Adipose tissue (tissue), 3 donors: Measurements from ENCODE around the gene ZNF138. TPM values are rescaled to one million over a fixed set of nuclear protein-coding genes. Genes with fewer than 3 reads are reported as not detected.

Experiments
- H3K27ac ChIP-seq: one replicate; pipeline ENCODE4 v1.5.1; 2013; ENCODE audit warnings: low read depth, low read length
- WGBS, 3 donors: extraction: QIAGEN DNeasy Blood & Tissue Kit; methylation state at CpG; one replicate each; pipeline ENCODE4 v1.1.7; 2013; 5-methylcytosine and 5-hydroxymethylcytosine counted together
- polyA plus RNA-seq, 3 donors: library from polyadenylated mRNA; stranded (reverse); fragments of 200-250 nt; gene quantifications; one replicate each; pipeline ENCODE4 v1.2.3, GENCODE V29; 2013
- donor health status: healthy with polysubstance abuse.
- donor health status: Bipolar disorder and iron deficiency.
- donor health status: healthy.

The ZNF138 gene
- polyA plus RNA-seq, 3 donors: 2.2 to 2.7 (median 2.7) TPM

DNA sequence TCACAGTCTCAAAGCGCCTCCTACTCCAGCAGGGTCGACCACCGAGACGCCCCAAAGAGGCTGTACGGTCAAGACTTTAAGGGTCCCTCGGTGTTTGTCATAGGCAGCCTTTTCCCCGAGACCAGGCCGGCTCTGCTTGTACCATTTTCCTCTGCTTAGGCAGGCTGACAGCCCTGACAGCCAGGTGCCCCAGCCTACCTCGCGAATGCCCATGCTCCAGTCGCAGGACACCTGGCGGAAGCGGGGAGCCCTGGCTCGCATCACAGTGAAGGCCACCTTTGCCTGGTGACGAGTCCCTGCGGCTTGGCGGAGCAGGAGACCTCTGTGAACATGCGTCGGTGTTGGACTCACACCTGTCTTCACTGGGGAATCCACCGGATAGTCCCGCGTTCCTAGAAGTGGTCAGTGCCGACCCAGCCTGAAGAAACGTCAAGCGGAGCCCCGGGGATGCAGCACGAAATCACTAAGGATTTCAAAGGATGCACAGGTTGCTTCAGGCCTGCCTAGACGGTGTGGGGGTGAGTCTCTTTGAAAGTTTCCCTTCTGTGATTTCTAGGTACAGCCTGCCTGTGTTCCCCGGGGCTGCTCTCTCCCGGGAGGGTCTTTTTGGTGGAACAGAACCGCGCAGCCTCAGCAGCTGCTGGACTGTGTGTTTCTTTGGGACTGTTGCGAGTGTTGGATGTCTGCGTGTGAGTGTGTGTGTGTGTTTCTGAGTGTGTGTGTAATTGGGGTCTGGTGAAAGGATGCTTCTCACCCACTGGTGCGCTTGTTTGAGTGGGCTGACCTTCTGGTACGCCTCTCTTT is 78.3 kb downstream of the ZNF138 start:
- H3K27ac ChIP-seq: no peak overlapping the region
- WGBS, 3 donors: 90 to 93% (median 92%) methylated on average over 36 of the region's 36 CpGs

DNA sequence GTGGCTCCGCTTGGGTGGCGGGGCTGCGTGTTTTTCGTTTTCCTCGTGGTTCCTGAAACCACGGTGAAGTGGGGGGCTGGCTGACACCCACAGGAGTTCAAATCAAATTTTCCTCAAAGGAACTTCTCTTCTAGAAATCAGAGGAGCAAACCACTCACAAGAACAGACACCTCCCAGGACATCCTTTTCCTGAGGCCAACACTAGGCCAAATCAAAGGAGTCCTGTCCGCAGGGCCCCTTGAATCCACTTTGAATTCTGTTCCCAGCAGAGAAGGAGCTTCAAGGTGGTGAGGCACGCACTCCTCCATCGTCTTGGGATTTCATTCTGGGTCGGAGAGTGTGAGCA is 78.9 kb downstream of the ZNF138 start:
- no peak overlapping the region for H3K27ac ChIP-seq
- WGBS, 3 donors: 89 to 97% (median 93%) methylated on average over 10 of the region's 10 CpGs

DNA sequence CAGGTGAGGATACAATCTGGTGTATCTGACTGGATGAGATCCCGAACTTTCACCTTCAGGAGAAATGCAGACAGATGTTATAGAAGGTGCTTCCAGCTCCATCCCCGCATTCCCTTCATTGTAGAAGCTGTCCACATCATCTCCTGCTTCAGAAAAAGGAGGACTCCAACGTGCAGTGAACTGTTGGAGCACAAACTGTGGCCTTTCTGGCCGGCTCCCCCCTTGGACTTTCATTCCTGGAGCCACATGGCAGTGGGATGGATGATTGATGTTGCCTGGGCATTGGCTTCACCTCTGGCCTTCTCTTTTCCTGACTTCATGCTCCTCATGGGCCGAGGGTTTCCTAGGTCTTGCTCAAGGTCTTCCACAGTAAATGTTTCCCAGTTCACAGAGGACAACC is 79.3 kb downstream of the ZNF138 start:
- WGBS, 3 donors: 62 to 74% (median 64%) methylated on average over 5 of the region's 5 CpGs
- no peak overlapping the region for H3K27ac ChIP-seq

DNA sequence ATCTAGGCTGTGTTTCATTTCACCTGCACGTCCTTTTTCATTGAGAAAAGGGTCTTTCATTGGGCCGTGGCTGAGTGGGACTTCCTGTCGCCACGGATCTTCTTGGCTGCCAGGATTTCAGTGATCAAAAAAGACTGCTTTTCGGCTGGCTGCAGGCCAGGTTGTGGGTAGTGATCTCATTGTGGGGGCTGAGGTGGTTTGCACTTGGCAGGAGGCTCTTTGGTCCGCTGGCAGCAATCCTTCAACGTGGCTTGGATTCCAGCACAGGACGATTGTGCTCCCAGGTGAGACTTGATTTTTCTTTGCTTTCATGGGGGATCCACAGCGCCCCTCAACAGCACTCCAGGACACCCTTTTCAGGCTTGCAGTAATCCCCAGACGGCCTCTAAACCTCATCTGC is 79.9 kb downstream of the ZNF138 start:
- H3K27ac ChIP-seq: no peak overlapping the region
- 71 to 74% (median 74%) methylated on average over 10 of the region's 10 CpGs for WGBS, 3 donors

DNA sequence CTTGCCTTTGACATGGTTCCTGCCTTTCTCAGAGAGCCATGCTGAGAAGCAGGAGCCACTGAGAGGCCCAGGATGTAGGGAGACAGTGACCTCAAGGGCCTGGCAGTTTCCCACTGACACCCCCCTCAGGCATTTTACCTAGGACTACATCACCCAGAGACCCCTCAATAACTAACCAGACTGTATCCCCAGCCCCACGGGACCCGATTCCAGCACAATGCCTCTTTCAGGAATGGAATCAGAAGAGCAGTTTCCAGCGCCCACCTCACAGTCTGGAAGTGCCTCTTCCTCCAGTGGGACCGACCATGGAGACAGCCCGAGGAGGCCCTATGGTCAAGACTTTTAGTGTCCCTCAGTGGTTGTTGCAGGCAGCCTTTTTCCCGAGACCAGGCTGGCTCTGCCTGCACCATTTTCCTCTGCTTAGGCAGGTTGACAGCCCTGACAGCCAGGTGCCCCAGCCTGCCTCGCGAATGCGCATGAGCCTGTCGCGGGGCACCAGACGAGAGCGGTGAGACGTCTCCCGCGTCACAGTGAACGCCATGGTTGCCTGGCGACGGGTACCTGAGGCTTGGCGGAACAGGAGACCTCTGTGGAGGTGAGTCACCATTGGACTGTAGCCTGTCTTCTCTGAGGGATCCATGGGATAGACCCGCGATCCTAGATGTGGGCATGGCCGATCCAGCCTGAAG is 80.5 kb downstream of the ZNF138 start:
- 82 to 90% (median 87%) methylated on average over 23 of the region's 23 CpGs for WGBS, 3 donors
- no peak overlapping the region for H3K27ac ChIP-seq

DNA sequence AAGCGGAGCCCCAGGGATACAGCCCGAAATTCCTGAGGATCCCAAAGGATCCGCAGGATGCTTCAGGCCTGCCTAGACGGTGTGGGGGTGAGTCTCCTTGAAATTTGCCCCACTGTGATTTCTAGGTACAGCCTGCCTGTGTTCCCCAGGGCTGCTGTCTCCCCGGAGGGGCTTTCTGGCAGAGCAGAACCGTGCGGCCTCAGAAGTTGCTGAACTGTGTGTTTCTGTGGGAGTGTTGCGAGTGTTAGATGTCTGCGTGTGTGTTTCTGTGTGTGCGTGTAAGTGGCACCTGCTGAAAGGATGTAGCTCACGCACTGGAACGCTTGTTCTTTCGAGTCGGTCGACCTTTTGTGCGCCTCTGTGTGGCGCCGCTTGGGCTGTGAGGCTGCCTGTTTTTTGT is 81.0 kb downstream of the ZNF138 start:
- H3K27ac ChIP-seq: no peak overlapping the region
- WGBS, 3 donors: 85 to 89% (median 87%) methylated on average over 18 of the region's 18 CpGs

DNA sequence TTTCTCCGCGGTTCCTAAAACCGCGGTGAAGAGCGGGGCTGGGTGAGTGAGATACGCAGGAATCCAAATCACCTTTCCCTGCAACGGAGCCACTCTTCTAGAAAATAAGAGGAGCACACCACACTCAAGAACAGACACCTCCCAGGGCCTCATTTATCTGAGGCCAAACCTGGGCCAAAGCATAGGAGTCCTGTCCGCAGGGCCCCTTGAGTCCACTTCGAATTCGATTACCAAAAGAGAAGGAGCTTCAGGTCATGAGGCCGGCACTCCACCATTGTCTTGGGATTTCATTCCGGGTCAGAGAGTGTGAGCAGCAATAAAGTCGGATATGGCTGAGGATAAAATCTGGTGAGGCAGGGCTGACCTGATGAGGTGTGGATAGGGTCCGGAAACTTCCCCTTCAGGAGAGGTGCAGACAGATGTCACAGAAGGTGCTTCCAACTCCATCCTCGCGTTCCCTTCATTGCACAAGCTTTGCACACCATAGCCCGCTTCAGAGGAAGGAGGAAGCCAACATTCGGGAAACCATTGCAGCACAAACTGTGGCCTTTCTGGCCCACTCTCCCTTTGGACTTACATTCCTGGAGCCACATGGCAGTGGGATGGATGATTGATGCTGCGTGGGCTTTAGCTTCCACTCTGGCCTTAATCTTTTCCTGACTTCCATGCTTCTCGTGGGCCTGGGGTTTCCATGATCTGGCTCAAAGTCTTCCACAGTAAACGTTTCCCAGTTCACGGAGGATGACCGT is 81.6 kb downstream of the ZNF138 start:
- WGBS, 3 donors: 89 to 90% (median 90%) methylated on average over 23 of the region's 23 CpGs
- no peak overlapping the region for H3K27ac ChIP-seq

DNA sequence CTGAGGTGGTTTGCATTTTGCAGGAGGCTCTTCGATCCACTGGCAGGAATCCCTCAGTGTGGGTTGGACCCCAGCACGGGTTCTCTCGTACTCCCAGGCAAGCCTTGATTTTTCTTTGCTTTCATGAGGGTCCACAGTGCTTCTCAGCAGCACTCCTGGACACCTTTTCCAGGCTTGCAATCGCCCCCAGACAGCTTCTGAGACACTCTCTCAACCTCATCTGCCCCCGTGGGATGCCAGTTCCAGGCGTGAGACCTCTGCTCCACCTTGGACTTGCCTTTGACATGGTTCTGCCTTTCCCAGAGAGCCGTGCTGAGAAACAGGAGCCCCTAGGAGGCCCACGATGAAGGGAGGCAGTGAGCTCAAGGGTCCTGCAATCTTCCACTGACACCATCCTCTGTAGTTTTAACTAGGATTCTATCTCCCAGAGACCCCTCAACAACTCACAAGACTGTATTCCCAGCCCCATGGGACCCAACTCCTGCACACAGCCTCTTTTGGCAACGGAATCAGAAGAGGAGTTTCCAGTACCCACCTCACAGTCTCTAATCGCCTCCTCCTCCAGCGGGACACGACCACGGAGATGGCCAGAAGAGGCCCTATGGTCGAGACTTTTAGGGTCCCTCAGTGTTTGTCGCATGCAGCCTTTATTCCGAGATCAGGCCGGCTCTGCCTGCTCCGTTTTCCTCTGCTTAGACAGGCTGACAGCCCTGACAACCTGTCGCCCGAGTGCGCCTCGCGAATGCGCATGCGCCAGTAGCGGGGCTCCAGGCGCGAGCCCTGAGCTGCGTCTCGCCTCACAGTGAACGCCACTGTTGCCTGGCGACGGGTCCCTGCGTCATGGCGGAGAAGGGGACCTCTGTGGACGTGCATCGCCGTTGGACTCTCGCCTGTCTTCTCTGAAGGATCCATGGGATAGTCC is 82.8 kb downstream of the ZNF138 start:
- 17 to 23% (median 20%) methylated on average over 39 of the region's 39 CpGs for WGBS, 3 donors
- H3K27ac ChIP-seq: no peak overlapping the region

DNA sequence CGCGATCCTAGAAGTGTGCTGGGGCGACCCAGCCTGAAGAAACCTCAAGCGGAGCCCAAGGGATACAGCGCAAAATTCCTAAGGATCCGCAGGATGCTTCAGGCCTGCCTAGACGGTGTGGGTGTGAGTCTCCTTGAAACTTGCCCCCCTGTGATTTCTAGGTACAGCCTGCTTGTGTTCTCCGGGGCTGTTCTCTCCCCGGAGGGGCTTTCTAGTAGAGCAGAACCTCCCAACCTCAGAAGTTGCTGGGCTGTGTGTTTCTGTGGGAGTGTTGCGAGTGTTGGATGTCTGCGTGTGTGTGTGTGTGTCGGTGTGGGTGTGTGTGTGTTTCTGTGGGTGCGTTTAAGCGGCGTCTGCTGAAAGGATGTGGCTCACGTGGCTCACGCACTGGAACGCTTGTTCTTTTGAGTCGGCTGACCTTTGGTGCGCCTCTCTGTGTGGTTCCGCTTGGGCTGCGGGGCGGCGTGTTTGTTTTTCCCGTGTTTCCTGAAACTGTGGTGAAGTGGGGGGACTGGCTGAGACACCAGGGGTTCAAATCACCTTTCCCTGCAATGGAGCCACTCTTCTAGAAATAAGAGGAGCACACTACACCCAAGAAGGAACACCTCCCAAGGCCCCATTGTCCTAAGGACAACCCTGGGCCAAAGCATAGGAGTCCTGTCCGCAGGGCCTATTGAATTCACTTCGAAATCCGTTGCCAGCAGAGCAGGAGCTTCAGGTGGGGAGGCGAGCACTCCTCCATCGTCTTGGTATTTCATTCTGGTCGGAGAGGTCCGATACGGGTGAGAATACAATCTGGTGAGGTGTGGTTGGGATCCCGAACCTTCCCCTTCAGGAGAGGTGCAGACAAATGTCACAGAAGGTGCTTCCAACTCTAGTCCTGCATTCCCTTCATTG is 83.7 kb downstream of the ZNF138 start:
- H3K27ac ChIP-seq: no peak overlapping the region
- WGBS, 3 donors: 73 to 76% (median 75%) methylated on average over 34 of the region's 34 CpGs

DNA sequence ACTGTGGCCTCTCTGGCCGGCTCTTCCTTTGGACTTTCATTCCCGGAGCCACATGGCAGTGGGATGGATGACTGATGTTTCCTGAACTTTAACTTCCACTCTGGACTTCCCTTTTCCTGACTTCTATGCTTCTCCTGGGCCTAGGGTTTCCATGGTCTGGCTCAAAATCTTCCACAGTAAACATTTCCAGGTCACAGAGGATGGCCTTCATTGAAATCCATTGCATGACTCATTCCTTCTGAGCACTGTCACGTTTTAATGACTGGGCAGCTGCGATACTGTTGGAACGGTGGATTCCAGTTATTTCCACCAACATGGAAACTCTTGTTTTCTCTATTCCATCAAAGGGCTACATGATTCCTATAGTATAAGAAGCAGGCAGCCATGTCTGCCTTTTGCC is 84.5 kb downstream of the ZNF138 start:
- 75 to 88% (median 79%) methylated on average over 5 of the region's 5 CpGs for WGBS, 3 donors

DNA sequence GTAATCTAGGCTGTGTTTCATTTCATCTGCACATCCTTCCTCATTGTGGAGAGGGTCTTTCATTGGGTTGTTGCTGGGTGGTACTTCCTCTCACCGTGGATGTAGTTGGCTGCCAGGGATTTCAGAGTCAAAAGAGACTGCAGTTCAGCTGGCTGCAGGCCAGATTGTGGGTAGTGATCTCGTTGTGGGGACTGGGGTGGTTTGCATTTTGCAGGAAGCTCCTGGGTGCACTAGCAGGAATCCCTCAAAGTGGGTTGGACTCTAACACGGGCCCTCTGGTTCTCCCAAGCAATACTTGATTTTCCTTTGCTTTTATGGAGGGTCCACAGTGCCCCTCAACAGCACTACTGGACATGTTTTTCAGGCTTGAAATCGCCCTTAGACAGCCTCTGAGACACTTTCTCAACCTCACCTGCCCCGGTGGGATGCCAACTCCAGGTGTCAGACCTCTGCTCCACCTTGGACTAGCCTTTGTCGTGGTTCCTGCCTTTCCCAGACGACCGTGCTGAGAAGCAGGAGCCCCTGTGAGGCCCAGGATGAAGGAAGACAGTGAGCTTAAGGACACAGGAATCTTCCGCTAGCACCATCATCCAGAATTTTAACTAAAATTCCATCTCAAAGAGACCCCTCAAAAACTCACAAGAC is 85.0 kb downstream of the ZNF138 start:
- no peak overlapping the region for H3K27ac ChIP-seq
- 68 to 73% (median 71%) methylated on average over 9 of the region's 9 CpGs for WGBS, 3 donors

More for the DNA sequence above, 84.5 kb downstream of the ZNF138 start:
- no peak overlapping the region for H3K27ac ChIP-seq

DNA sequence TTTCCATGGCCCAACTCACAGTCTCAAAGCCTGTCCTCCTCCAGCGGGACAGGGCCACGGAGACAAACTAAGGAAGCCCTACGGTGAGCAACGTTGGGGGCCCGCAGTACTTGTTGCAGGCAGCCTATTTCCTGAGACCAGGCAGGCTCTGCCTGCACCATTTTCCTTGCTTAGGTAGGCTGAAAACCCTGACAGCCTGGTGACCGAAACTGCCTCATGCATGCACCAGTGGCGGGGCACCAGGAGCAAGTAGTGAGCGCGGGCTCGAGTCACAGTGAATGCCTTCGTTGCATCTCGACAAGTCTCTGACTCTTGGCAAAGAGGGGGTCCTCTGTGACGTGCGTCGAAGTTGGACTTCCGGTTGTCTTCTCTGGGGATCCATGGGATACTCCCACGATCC is 85.6 kb downstream of the ZNF138 start:
- no peak overlapping the region for H3K27ac ChIP-seq
- WGBS, 3 donors: 94 to 97% (median 96%) methylated on average over 17 of the region's 17 CpGs

DNA sequence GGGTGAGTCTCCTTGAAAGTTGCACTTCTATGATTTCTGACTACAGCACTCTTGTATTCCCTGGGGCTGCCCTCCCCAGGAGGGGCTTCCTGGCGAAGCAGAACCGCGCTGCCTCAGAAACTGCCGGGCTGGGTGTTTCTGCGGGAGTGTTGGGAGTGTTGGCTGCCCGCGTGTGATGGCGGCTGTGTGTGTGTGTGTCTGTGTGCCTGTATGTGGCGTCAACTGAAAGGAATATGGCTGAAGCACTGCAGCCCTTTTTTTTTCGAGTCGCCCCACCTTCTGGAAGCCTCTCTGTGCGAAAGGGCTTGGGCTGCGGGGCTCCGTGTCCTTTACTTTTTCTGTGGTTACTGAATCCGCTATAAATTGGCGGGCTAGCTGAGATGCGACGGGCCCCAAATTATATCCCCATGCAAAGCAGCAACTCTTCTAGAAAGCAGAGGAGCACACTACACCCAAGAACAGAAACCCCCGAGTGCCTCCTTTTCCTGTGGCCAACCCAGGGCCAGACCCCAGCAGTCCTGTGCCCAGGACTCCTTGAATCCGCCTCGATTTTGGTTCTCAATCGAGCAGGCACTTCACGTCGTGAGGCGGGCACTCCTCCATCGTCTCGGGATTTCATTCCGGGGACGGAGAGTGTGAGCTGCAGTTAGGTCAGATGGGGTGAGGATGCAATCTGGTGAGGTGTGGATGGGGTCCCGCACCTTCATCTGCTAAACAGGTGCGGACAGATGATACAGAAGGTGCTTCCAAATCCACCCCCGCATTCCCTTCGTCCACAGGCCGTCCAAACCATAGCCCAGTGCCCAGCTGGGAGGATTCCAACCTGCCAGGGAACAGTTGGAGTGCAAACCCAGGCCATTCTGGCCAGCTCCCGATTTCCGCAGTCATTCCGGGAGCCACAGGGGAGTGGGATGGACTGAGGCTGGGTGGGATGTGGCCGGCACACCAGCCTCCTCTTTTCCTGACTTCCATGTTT is 86.4 kb downstream of the ZNF138 start:
- WGBS, 3 donors: 93 to 95% (median 94%) methylated on average over 36 to 38 of the region's 38 CpGs
- no peak overlapping the region for H3K27ac ChIP-seq

DNA sequence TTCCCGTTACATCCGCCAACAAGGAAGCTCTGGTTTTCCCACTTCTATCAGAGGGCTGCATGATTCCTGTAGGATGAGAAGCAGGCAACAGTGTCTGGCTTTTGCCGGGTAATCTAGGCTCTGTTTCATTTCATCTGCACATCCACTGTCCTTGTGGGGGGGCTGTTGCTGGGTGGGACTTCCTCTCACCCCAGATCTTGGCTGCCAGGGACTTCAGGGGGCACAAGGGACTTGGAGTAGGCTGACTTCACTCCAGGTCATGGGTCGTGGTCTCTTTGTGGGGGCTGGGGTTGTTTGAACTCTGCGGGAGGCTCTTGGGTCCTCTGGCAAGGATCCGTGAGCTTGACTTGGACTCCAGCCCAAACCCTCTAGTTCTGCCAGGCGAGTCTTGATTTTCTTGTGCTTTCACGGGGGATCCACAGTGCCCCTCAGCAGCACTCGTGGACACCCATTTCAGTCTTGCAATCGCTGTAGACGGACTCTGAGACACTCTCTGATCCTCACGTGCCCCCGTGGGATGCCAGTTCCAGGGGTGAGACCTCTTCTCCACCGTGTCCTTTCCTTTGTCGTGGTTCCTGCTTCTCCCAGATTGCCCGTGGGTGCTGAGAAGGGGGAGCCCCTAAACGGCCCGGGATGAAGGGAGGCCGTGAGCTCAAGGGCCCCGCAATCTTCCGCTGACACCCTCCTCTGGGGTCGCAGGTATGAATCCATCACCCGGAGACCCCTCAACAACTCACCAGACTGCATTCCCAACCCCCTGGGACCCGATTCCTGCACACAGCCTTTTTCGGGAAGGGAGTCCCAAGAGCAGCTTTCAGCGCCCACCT is 87.4 kb downstream of the ZNF138 start:
- WGBS, 3 donors: 71 to 76% (median 73%) methylated on average over 26 of the region's 26 CpGs
- no peak overlapping the region for H3K27ac ChIP-seq
